Endothelial cell of hepatic sinusoid (primary cell): ENCODE measurements around the gene KLF16.

Source experiments
- in situ Hi-C: cut with HindIII; loops from 2 replicates; pipeline ENCODE4 v1.10.0; 2017; ENCODE audit warnings: low sequenced_read_pairs

The KLF16 gene

GRCh38 chr19:1824252-1824622 lies 39.1 kb downstream of the KLF16 start:
- in situ Hi-C loops = no loop called here

GRCh38 chr19:1823539-1824251 lies 39.7 kb downstream of the KLF16 start:
- in situ Hi-C loops = no loop called here

GRCh38 chr19:1823020-1823419 lies 40.4 kb downstream of the KLF16 start:
- in situ Hi-C loops = no loop called here

GRCh38 chr19:1822210-1822609 lies 41.2 kb downstream of the KLF16 start:
- in situ Hi-C loops = no loop called here

GRCh38 chr19:1819341-1820255 lies 43.8 kb downstream of the KLF16 start:
- in situ Hi-C loops = no loop called here

GRCh38 chr19:1818549-1819195 lies 44.7 kb downstream of the KLF16 start:
- in situ Hi-C loops = no loop called here

- in situ Hi-C loops = no loop called here
Observed at GRCh38 chr19:1817553-1818179, 45.7 kb downstream of the KLF16 start.

- in situ Hi-C loops = no loop called here
Observed at GRCh38 chr19:1816530-1817298, 46.7 kb downstream of the KLF16 start.

GRCh38 chr19:1815605-1816529 lies 47.5 kb downstream of the KLF16 start:
- in situ Hi-C loops = no loop called here

GRCh38 chr19:1814833-1815604 lies 48.4 kb downstream of the KLF16 start:
- in situ Hi-C loops = no loop called here

- in situ Hi-C loops = no loop called here
Observed at GRCh38 chr19:1814391-1814790, 49.0 kb downstream of the KLF16 start.

- in situ Hi-C loops = no loop called here
Observed at GRCh38 chr19:1813192-1814182, 49.9 kb downstream of the KLF16 start.

GRCh38 chr19:1812426-1813191 lies 50.8 kb downstream of the KLF16 start:
- in situ Hi-C loops = no loop called here

GRCh38 chr19:1811942-1812425 lies 51.4 kb downstream of the KLF16 start, which contains the start of gene ATP8B3:
TSS of gene ATP8B3 (minus strand) at chr19:1812276. CDS start at chr19:1811736, 540 bp downstream.
- in situ Hi-C loops = no loop called here

GRCh38 chr19:1811472-1811894 lies 51.9 kb downstream of the KLF16 start:
- in situ Hi-C loops = no loop called here

- in situ Hi-C loops = no loop called here
Observed at GRCh38 chr19:1810439-1811160, 52.8 kb downstream of the KLF16 start.
